ENCODE measurements around the gene ZSCAN2.

The ZSCAN2 gene

DNA sequence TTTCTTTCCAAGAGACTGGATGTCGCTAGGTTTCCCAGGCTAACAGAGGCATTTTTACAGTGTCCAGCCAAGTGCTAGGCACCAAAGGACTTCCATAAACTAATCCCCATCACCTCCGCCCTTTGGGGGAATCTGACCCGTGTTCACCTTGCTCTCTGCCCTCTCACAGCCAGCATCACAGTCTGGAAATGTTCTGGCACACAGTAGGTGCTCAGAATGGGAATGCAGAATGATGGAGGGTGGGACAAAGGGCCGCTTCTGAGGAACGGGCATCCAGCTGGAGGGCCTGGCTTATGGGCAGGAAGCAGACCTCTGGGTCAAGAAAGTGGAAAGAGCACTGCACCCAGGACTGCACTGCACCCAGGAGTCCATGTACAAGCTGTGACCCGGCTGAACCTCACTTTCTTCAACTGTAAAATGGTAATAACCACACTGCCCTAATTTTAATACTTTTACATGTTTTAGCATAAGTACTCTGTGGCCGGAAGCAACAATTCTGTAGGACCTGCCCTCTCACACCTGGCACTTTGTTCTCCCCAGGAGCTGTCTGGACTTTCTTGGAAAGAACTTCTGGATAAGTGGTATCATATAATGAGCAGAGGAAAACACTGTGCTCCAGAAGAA lies 58.1 kb downstream of the ZSCAN2 start:
- Histone ChIP-seq H3K9me3 (ENCODE audit: control insufficient read depth, low read length) (no peaks in the 10 kb centered on the region), H3K4me1 (ENCODE audit: control insufficient read depth, insufficient read depth, low read depth, low read length) (peaks cover 14% of the 10 kb centered on the region), H2BK12ac (ENCODE audit: low read length in 2 of 2) (peak overlapping the region in 1 of 2 experiments; percentile 43), H4K91ac (ENCODE audit: low read length) (no peak overlapping the region), H2BK5ac (ENCODE audit: low read depth, low read length, poor library complexity, severe bottlenecking) (no peak overlapping the region), H2BK15ac (ENCODE audit: low read depth, poor library complexity, severe bottlenecking) (no peak overlapping the region), H3K23ac (ENCODE audit: low read length in 2 of 2) (peak overlapping the region in 1 of 2 experiments; percentile 61), H3K14ac (ENCODE audit: low read length in 2 of 2) (no peak overlapping the region), H3K4me3 (ENCODE audit: insufficient read depth in 1 of 2, low read depth in 1 of 2, low read length in 2 of 2) (peak overlapping the region in 1 of 2 experiments; percentile 78), H4K8ac (ENCODE audit: low read length) (peak overlapping the region; percentile 41), H3K36me3 (ENCODE audit: control insufficient read depth in 1 of 2, insufficient read depth in 2 of 2, low read depth in 1 of 2, low read length in 2 of 2) (peaks cover 6 to 14% of the 10 kb centered on the region in 2 experiments), H3K27ac (ENCODE audit: low read length, poor library complexity, severe bottlenecking) (peak overlapping the region; percentile 5), H3K27me3 (ENCODE audit: control insufficient read depth in 1 of 2, insufficient read depth in 1 of 2, low read length in 2 of 2) (no peaks in the 10 kb centered on the region), H3K4ac (ENCODE audit: low read depth in 1 of 2, low read length in 2 of 2) (peak overlapping the region in 1 of 2 experiments; percentile 28), H2AK5ac (ENCODE audit: low read length, severe bottlenecking) (no peak overlapping the region), H3K4me2 (ENCODE audit: low read length, poor library complexity, severe bottlenecking) (peak overlapping the region; percentile 88), H3K79me1 (replicated peaks; ENCODE audit: low read length, poor library complexity, severe bottlenecking) (peaks cover 6% of the 10 kb centered on the region), H2BK120ac (ENCODE audit: low read depth, low read length) (no peak overlapping the region), H3K18ac (ENCODE audit: low read depth in 1 of 2, low read length in 2 of 2) (no peak overlapping the region), H2AFZ (ENCODE audit: low read depth, low read length) (no peak overlapping the region), H3K9ac (ENCODE audit: low read length) (peak overlapping the region; percentile 85)
- DNase-seq: no peak
- WGBS: 63% methylated on average over 7 of the region's 7 CpGs

DNA sequence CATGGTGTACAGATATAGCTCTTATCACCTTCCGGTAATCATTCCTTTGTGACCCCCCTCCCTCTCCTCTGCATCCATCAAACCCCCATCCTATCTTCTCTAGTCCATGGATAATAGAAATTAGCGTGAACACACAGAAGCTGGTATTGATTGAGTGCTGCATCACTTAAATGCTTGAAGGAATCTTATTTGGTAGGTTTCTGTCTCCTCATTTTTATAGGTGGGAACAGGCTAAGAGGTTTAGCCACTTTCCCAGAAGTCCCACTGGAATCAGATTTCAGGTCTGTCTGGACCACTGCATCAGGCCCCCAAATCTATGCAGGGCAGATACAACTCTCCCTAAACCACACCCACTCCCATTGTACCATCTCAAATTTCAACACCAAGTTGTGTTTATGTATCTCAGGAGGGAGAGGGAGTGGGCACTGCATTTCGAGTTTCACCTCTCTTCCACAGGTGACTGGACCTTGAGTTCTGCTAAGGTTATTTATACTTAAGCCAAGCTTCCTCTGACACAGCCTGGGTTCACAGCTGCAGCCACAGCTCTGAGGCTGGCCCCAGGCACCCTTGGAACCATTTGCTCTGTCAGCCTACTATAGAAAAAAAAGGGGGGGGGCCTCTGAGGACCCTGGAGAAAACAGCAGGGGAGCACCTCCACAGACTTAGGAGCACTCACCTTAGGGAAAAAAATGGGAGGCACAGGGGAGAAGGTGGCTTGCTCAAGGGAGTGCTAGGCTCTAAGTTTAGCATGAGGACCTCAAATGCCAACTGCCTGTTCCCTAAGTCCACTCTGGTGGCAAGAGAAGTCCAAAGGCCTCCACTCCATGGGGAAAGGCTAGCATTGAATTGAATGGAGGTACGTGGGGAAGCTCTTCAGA lies 59.3 kb downstream of the ZSCAN2 start:
- H2BK15ac ChIP-seq (ENCODE audit: low read depth, poor library complexity, severe bottlenecking): no peak overlapping the region
- no peak overlapping the region for H3K4ac ChIP-seq (ENCODE audit: low read depth in 1 of 2, low read length in 2 of 2)
- no peak overlapping the region for H3K14ac ChIP-seq (ENCODE audit: low read length in 2 of 2)
- H3K9me3 ChIP-seq (ENCODE audit: control insufficient read depth, low read length): no peaks in the 10 kb centered on the region
- peaks cover 8 to 26% of the 10 kb centered on the region in 2 experiments for H3K36me3 ChIP-seq (ENCODE audit: control insufficient read depth in 1 of 2, insufficient read depth in 2 of 2, low read depth in 1 of 2, low read length in 2 of 2)
- DNase-seq: no peak
- H3K4me3 ChIP-seq (ENCODE audit: insufficient read depth in 1 of 2, low read depth in 1 of 2, low read length in 2 of 2): no peak overlapping the region
- no peak overlapping the region for H4K8ac ChIP-seq (ENCODE audit: low read length)
- H3K23ac ChIP-seq (ENCODE audit: low read length in 2 of 2): no peak overlapping the region
- H2AK5ac ChIP-seq (ENCODE audit: low read length, severe bottlenecking): no peak overlapping the region
- H3K4me1 ChIP-seq (ENCODE audit: control insufficient read depth, insufficient read depth, low read depth, low read length): peaks cover 12% of the 10 kb centered on the region
- no peak overlapping the region for H2BK120ac ChIP-seq (ENCODE audit: low read depth, low read length)
- 76% methylated on average over 4 of the region's 4 CpGs for WGBS
- H4K91ac ChIP-seq (ENCODE audit: low read length): no peak overlapping the region
- no peak overlapping the region for H3K4me2 ChIP-seq (ENCODE audit: low read length, poor library complexity, severe bottlenecking)
- H3K27ac ChIP-seq (ENCODE audit: low read length, poor library complexity, severe bottlenecking): no peak overlapping the region
- no peaks in the 10 kb centered on the region for H3K27me3 ChIP-seq (ENCODE audit: control insufficient read depth in 1 of 2, insufficient read depth in 1 of 2, low read length in 2 of 2)
- no peak overlapping the region for H3K18ac ChIP-seq (ENCODE audit: low read depth in 1 of 2, low read length in 2 of 2)
- no peak overlapping the region for H2BK12ac ChIP-seq (ENCODE audit: low read length in 2 of 2)
- no peak overlapping the region for H3K9ac ChIP-seq (ENCODE audit: low read length)
- no peak overlapping the region for H2AFZ ChIP-seq (ENCODE audit: low read depth, low read length)
- no peak overlapping the region for H2BK5ac ChIP-seq (ENCODE audit: low read depth, low read length, poor library complexity, severe bottlenecking)
- peaks cover 9% of the 10 kb centered on the region for H3K79me1 ChIP-seq (replicated peaks; ENCODE audit: low read length, poor library complexity, severe bottlenecking)

DNA sequence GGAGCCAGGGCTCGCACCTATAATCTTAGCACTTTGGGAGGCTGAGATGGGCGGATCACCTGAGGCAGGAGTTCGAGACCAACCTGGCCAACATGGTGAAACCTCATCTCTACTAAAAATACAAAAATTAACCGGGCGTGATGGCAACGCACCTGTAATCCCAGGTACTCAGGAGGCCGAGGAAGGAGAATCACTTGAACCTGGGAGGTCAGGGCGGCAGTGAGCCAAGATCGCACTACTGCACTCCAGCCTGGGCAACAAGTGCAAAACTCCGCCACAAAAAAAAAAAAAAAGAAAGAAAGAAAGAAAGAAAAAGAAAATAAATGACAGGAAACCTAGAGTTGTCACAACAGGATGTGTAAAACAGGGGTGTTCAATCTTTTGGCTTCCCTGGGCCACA lies 60.2 kb downstream of the ZSCAN2 start:
- Histone ChIP-seq H3K36me3 (ENCODE audit: control insufficient read depth in 1 of 2, insufficient read depth in 2 of 2, low read depth in 1 of 2, low read length in 2 of 2) (peaks cover 9 to 35% of the 10 kb centered on the region in 2 experiments), H3K27ac (ENCODE audit: low read length, poor library complexity, severe bottlenecking) (no peak overlapping the region)

DNA sequence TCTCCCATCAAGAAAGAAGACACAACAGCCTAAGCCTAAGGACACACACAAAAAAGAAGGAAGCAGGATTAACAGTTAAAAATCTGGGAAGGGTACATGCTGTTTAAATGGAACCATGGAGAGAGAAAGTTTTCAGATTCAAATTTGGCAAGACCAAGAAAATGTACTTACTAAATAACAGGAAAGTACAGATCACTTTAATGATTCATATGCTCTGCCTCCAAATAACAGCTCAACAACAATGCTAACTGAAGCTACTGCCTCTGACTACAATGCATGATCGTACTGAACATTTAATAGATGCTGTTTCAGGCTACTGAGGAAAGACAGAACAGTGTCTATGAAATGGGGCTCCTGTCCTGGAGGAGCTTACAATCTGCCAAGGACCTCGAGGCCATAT lies 65.6 kb downstream of the ZSCAN2 start:
- Histone ChIP-seq H4K91ac (ENCODE audit: low read length) (no peak overlapping the region), H2BK15ac (ENCODE audit: low read depth, poor library complexity, severe bottlenecking) (no peak overlapping the region), H3K79me1 (replicated peaks; ENCODE audit: low read length, poor library complexity, severe bottlenecking) (peaks cover 11% of the 10 kb centered on the region)

More for the DNA sequence above, 60.2 kb downstream of the ZSCAN2 start:
- no peak overlapping the region for H3K18ac ChIP-seq (ENCODE audit: low read depth in 1 of 2, low read length in 2 of 2)
- no peak overlapping the region for H2BK15ac ChIP-seq (ENCODE audit: low read depth, poor library complexity, severe bottlenecking)
- H2AFZ ChIP-seq (ENCODE audit: low read depth, low read length): no peak overlapping the region
- H3K4me2 ChIP-seq (ENCODE audit: low read length, poor library complexity, severe bottlenecking): no peak overlapping the region
- no peak overlapping the region for H3K4me3 ChIP-seq (ENCODE audit: insufficient read depth in 1 of 2, low read depth in 1 of 2, low read length in 2 of 2)
- no peak overlapping the region for H2AK5ac ChIP-seq (ENCODE audit: low read length, severe bottlenecking)
- 96% methylated on average over 9 of the region's 10 CpGs for WGBS
- no peak overlapping the region for H2BK12ac ChIP-seq (ENCODE audit: low read length in 2 of 2)
- peaks cover 12% of the 10 kb centered on the region for H3K4me1 ChIP-seq (ENCODE audit: control insufficient read depth, insufficient read depth, low read depth, low read length)
- no peak overlapping the region for H3K14ac ChIP-seq (ENCODE audit: low read length in 2 of 2)
- H4K8ac ChIP-seq (ENCODE audit: low read length): no peak overlapping the region
- DNase-seq: no peak
- H4K91ac ChIP-seq (ENCODE audit: low read length): no peak overlapping the region
- H3K79me1 ChIP-seq (replicated peaks; ENCODE audit: low read length, poor library complexity, severe bottlenecking): peaks cover 12% of the 10 kb centered on the region
- H3K4ac ChIP-seq (ENCODE audit: low read depth in 1 of 2, low read length in 2 of 2): no peak overlapping the region
- H2BK5ac ChIP-seq (ENCODE audit: low read depth, low read length, poor library complexity, severe bottlenecking): no peak overlapping the region
- no peak overlapping the region for H2BK120ac ChIP-seq (ENCODE audit: low read depth, low read length)
- no peak overlapping the region for H3K23ac ChIP-seq (ENCODE audit: low read length in 2 of 2)
- no peak overlapping the region for H3K9ac ChIP-seq (ENCODE audit: low read length)
- no peaks in the 10 kb centered on the region for H3K9me3 ChIP-seq (ENCODE audit: control insufficient read depth, low read length)
- H3K27me3 ChIP-seq (ENCODE audit: control insufficient read depth in 1 of 2, insufficient read depth in 1 of 2, low read length in 2 of 2): no peaks in the 10 kb centered on the region

More for the DNA sequence above, 65.6 kb downstream of the ZSCAN2 start:
- Histone ChIP-seq H2BK120ac (ENCODE audit: low read depth, low read length) (no peak overlapping the region), H3K27ac (ENCODE audit: low read length, poor library complexity, severe bottlenecking) (no peak overlapping the region), H2AFZ (ENCODE audit: low read depth, low read length) (no peak overlapping the region), H3K4ac (ENCODE audit: low read depth in 1 of 2, low read length in 2 of 2) (no peak overlapping the region), H3K27me3 (ENCODE audit: control insufficient read depth in 1 of 2, insufficient read depth in 1 of 2, low read length in 2 of 2) (no peaks in the 10 kb centered on the region), H2AK5ac (ENCODE audit: low read length, severe bottlenecking) (no peak overlapping the region), H2BK5ac (ENCODE audit: low read depth, low read length, poor library complexity, severe bottlenecking) (no peak overlapping the region), H3K18ac (ENCODE audit: low read depth in 1 of 2, low read length in 2 of 2) (no peak overlapping the region), H3K9me3 (ENCODE audit: control insufficient read depth, low read length) (no peaks in the 10 kb centered on the region), H3K4me3 (ENCODE audit: insufficient read depth in 1 of 2, low read depth in 1 of 2, low read length in 2 of 2) (no peak overlapping the region), H2BK12ac (ENCODE audit: low read length in 2 of 2) (no peak overlapping the region), H4K8ac (ENCODE audit: low read length) (no peak overlapping the region), H3K36me3 (ENCODE audit: control insufficient read depth in 1 of 2, insufficient read depth in 2 of 2, low read depth in 1 of 2, low read length in 2 of 2) (peaks cover 15 to 52% of the 10 kb centered on the region in 2 experiments), H3K4me1 (ENCODE audit: control insufficient read depth, insufficient read depth, low read depth, low read length) (no peaks in the 10 kb centered on the region), H3K4me2 (ENCODE audit: low read length, poor library complexity, severe bottlenecking) (no peak overlapping the region), H3K23ac (ENCODE audit: low read length in 2 of 2) (no peak overlapping the region), H3K9ac (ENCODE audit: low read length) (peak overlapping the region; percentile 6), H3K14ac (ENCODE audit: low read length in 2 of 2) (no peak overlapping the region)
- WGBS: 100% methylated on average over 1 of the region's 2 CpGs
- DNase-seq: no peak
